GM18511 (cell line): ENCODE results near the gene RAB31.

ENCODE experiments used
- ATAC-seq: cut with Tn5 transposase; IDR thresholded peaks from one replicate; pipeline ENCODE4 v1.9.1; 2021; ENCODE audit warnings: mild to moderate bottlenecking, moderate library complexity; ENCODE audit not compliant: unreplicated experiment

Gene RAB31

GRCh38 chr18:9858642-9859041 is 150.5 kb downstream of the RAB31 start:
- no peak for ATAC-seq

GRCh38 chr18:9859232-9859631 is 151.1 kb downstream of the RAB31 start:
- no peak for ATAC-seq

GRCh38 chr18:9860682-9861081 is 152.6 kb downstream of the RAB31 start:
- no peak for ATAC-seq

- peak; percentile 81 for ATAC-seq
These were observed 153.1 kb downstream of the RAB31 start for GRCh38 chr18:9861157-9861556.

GRCh38 chr18:9861933-9862332 is 153.8 kb downstream of the RAB31 start:
- peak; percentile 67 for ATAC-seq

GRCh38 chr18:9862686-9863085 is 154.6 kb downstream of the RAB31 start:
- no peak for ATAC-seq

GRCh38 chr18:9863282-9863681 is 155.2 kb downstream of the RAB31 start:
- no peak for ATAC-seq

GRCh38 chr18:9865764-9866490 is 157.8 kb downstream of the RAB31 start:
- no peak for ATAC-seq

GRCh38 chr18:9866627-9867026 is 158.5 kb downstream of the RAB31 start:
- ATAC-seq, result no peak

GRCh38 chr18:9867071-9867594 is 159.0 kb downstream of the RAB31 start:
- no peak for ATAC-seq

- ATAC-seq, result no peak
These were observed 161.0 kb downstream of the RAB31 start for GRCh38 chr18:9868857-9869714.

- ATAC-seq, result peak; percentile 80
These were observed 161.8 kb downstream of the RAB31 start for GRCh38 chr18:9869715-9870430.

GRCh38 chr18:9870431-9871008 is 162.4 kb downstream of the RAB31 start:
- ATAC-seq, result peak; percentile 39

- ATAC-seq, result no peak
These were observed 163.2 kb downstream of the RAB31 start for GRCh38 chr18:9871244-9871746.

GRCh38 chr18:9872823-9873222 is 164.7 kb downstream of the RAB31 start:
- ATAC-seq, result no peak

- ATAC-seq, result no peak
These were observed 166.6 kb downstream of the RAB31 start for GRCh38 chr18:9874728-9875127.

GRCh38 chr18:9876212-9876866 is 168.2 kb downstream of the RAB31 start:
- no peak for ATAC-seq

GRCh38 chr18:9876867-9877654 is 169.0 kb downstream of the RAB31 start:
- ATAC-seq, result no peak

GRCh38 chr18:9877655-9878014 is 169.5 kb downstream of the RAB31 start:
- no peak for ATAC-seq
